Cardiac muscle cell (in vitro differentiated cells and primary cell): ENCODE data around the gene KCNH5. TPM values are rescaled to one million over a fixed set of nuclear protein-coding genes. Genes with fewer than 3 reads are reported as not detected.

Source experiments
- DNase-seq, 2 donors: peaks; one replicate each; pipeline versions ENCODE4 v3.0.0 to v3.0.0-alpha.2; 2010 to 2017; ENCODE audit warnings: low read depth in 1 of 2, low spot score in 1 of 2
- H3K27ac ChIP-seq: fragments of 200-600 bp; sonication (generic); 2 replicates; pipeline ENCODE4 v1.5.1; 2016
- H3K27me3 ChIP-seq: fragments of 200-600 bp; sonication (generic); 2 replicates; pipeline ENCODE4 v1.6.0; 2016; ENCODE audit warnings: control low read depth
- H3K36me3 ChIP-seq: fragments of 200-600 bp; sonication (generic); 2 replicates; pipeline ENCODE4 v1.5.1; 2016; ENCODE audit warnings: control low read depth
- H3K4me1 ChIP-seq: fragments of 200-600 bp; sonication (generic); 2 replicates; pipeline ENCODE4 v1.8.1; 2017; ENCODE audit warnings: low read depth, mild to moderate bottlenecking, mixed run types
- H3K4me3 ChIP-seq: fragments of 200-600 bp; sonication (generic); 2 replicates; pipeline ENCODE4 v1.5.1; 2016; ENCODE audit warnings: mild to moderate bottlenecking
- H3K9me3 ChIP-seq: fragments of 200-600 bp; sonication (generic); 2 replicates; pipeline ENCODE4 v1.5.1; 2017; ENCODE audit warnings: low read depth, mild to moderate bottlenecking, control low read depth
- CTCF ChIP-seq: IDR thresholded peaks from 2 replicates; pipeline ENCODE4 v1.5.1; 2012; ENCODE audit warnings: low read depth, mild to moderate bottlenecking, low read length
- polyA plus RNA-seq: library from polyadenylated mRNA; unstranded; fragments of >200 nt; fragmentation: Nextera tagmentation; extraction: Ambion mirVana; gene quantifications from 2 replicates; pipeline ENCODE4 v1.2.1, GENCODE V29; 2016
- total RNA-seq: library from RNA; depleted of rRNA; stranded (reverse); fragments of >200 nt; gene quantifications from 2 replicates; pipeline ENCODE4 v1.2.3, GENCODE V29; 2016

KCNH5 gene
- total and polyA plus RNA-seq, 2 experiments from 2014 or later, result 0.06 TPM; not detected in 1

GRCh38 chr14:62734831-62735230, 310.4 kb downstream of the KCNH5 start:
- no peak overlapping the region for H3K27ac ChIP-seq
- no peaks in the 10 kb centered on the region for H3K9me3 ChIP-seq
- H3K4me3 ChIP-seq, result no peak overlapping the region
- H3K36me3 ChIP-seq, result no peaks in the 10 kb centered on the region
- H3K4me1 ChIP-seq, result no peaks in the 10 kb centered on the region
- TF ChIP-seq CTCF, result no peak
- no peak for DNase-seq
- H3K27me3 ChIP-seq, result no peaks in the 10 kb centered on the region

GRCh38 chr14:62722406-62722805, 322.9 kb downstream of the KCNH5 start:
- Histone ChIP-seq H3K4me3 (no peak overlapping the region), H3K27ac (no peak overlapping the region), H3K9me3 (no peaks in the 10 kb centered on the region), H3K27me3 (no peaks in the 10 kb centered on the region), H3K36me3 (no peaks in the 10 kb centered on the region), H3K4me1 (no peaks in the 10 kb centered on the region)
- DNase-seq, result no peak
- no peak for TF ChIP-seq CTCF

- TF ChIP-seq CTCF, result no peak
- no peaks in the 10 kb centered on the region for H3K4me1 ChIP-seq
- no peaks in the 10 kb centered on the region for H3K9me3 ChIP-seq
- no peaks in the 10 kb centered on the region for H3K36me3 ChIP-seq
- no peak for DNase-seq
- no peak overlapping the region for H3K27ac ChIP-seq
- no peaks in the 10 kb centered on the region for H3K27me3 ChIP-seq
- no peak overlapping the region for H3K4me3 ChIP-seq
Measured at GRCh38 chr14:62718629-62719028, 326.6 kb downstream of the KCNH5 start.

- no peaks in the 10 kb centered on the region for H3K9me3 ChIP-seq
- TF ChIP-seq CTCF, result no peak
- no peaks in the 10 kb centered on the region for H3K27me3 ChIP-seq
- H3K27ac ChIP-seq, result no peak overlapping the region
- no peak for DNase-seq
- H3K4me1 ChIP-seq, result no peaks in the 10 kb centered on the region
- no peak overlapping the region for H3K4me3 ChIP-seq
- H3K36me3 ChIP-seq, result no peaks in the 10 kb centered on the region
Measured at GRCh38 chr14:62711351-62712023, 333.8 kb downstream of the KCNH5 start.

- no peak for DNase-seq
- no peak overlapping the region for H3K27ac ChIP-seq
- no peak for TF ChIP-seq CTCF
Measured at GRCh38 chr14:62710811-62711210, 334.4 kb downstream of the KCNH5 start.

More at GRCh38 chr14:62710811-62711210, 334.4 kb downstream of the KCNH5 start:
- no peaks in the 10 kb centered on the region for H3K4me1 ChIP-seq
- H3K36me3 ChIP-seq, result no peaks in the 10 kb centered on the region
- H3K9me3 ChIP-seq, result no peaks in the 10 kb centered on the region
- no peak overlapping the region for H3K4me3 ChIP-seq
- H3K27me3 ChIP-seq, result no peaks in the 10 kb centered on the region
